ENCODE data around the gene KHSRP.
A peak's percentile ranks its signal among the peaks of the same experiment; 100 is the strongest.

- TF ChIP-seq CTCF (conservative IDR thresholded peaks at IDR 0.05; ENCODE audit: low read depth, low read length), result peak; percentile 40; the same call in 1 of the 2 replicates
- no peak for TF ChIP-seq RFX5 (IDR thresholded peaks at IDR 0.05; ENCODE audit: low read depth, low read length)
- TF ChIP-seq ELK1 (IDR thresholded peaks at IDR 0.05; ENCODE audit: borderline replicate concordance, low read depth, low read length), result no peak
- TF ChIP-seq BHLHE40 (IDR thresholded peaks at IDR 0.05; ENCODE audit: low read depth, low read length), result no peak
- no peak for TF ChIP-seq FOS (IDR thresholded peaks at IDR 0.05; ENCODE audit: low read depth, low read length)
- no peak for TF ChIP-seq RCOR1 (IDR thresholded peaks at IDR 0.05; ENCODE audit: insufficient replicate concordance, low read length)
- no peak for TF ChIP-seq MAZ (IDR thresholded peaks at IDR 0.05; ENCODE audit: borderline replicate concordance, low read depth, low read length)
- no peak for TF ChIP-seq CEBPB (IDR thresholded peaks at IDR 0.05; ENCODE audit: low read depth, low read length)
- TF ChIP-seq POLR2A (IDR thresholded peaks at IDR 0.05; ENCODE audit: low read depth, low read length), result no peak
- TF ChIP-seq USF2 (IDR thresholded peaks at IDR 0.05; ENCODE audit: low read depth, low read length), result no peak
- no peak for TF ChIP-seq MXI1 (IDR thresholded peaks at IDR 0.05; ENCODE audit: borderline replicate concordance, low read depth, low read length)
- TF ChIP-seq RAD21 (IDR thresholded peaks at IDR 0.05; ENCODE audit: low read length), result peak; percentile 34; the same call in 1 of the 2 replicates
- no peak for TF ChIP-seq MAFK (IDR thresholded peaks at IDR 0.05; ENCODE audit: low read depth, low read length)
Observed at GRCh38 chr19:6412447-6413091, 12.0 kb downstream of the KHSRP start.

Data from IMR-90 (cell line).